WERI-Rb-1 (cell line): ENCODE data around the gene ZNF32.

Experiments used
- DNase-seq: peaks from one replicate; pipeline ENCODE4 v3.0.0-alpha.2; 2020
- H3K27ac ChIP-seq: fragments of 250-450 bp; sonication (Bioruptor Pico); 2 replicates; pipeline ENCODE4 v1.5.1; 2020; ENCODE audit warnings: mild to moderate bottlenecking, moderate library complexity
- H3K27me3 ChIP-seq: fragments of 250-450 bp; sonication (Bioruptor Pico); 2 replicates; pipeline ENCODE4 v1.5.1; 2021; ENCODE audit warnings: mild to moderate bottlenecking, low read depth, moderate library complexity; ENCODE audit not compliant: insufficient read depth, severe bottlenecking
- H3K36me3 ChIP-seq: fragments of 250-450 bp; sonication (Bioruptor Pico); 2 replicates; pipeline ENCODE4 v1.5.1; 2020; ENCODE audit warnings: mild to moderate bottlenecking, moderate library complexity
- H3K4me3 ChIP-seq: 2 replicates; pipeline ENCODE4 v1.5.1; 2011; ENCODE audit warnings: low read depth, mild to moderate bottlenecking, control low read depth, low read length
- H3K9me3 ChIP-seq: fragments of 250-450 bp; sonication (Bioruptor Pico); 2 replicates; pipeline ENCODE4 v1.5.1; 2021; ENCODE audit warnings: mild to moderate bottlenecking, moderate library complexity; ENCODE audit not compliant: severe bottlenecking
- TF ChIP-seq, protein P1 (sequence below): IDR thresholded peaks from 2 replicates; pipeline ENCODE4 v1.5.1; 2011; ENCODE audit warnings: low read depth, mild to moderate bottlenecking, control low read depth, inconsistent platforms, low read length

Gene ZNF32

DNA sequence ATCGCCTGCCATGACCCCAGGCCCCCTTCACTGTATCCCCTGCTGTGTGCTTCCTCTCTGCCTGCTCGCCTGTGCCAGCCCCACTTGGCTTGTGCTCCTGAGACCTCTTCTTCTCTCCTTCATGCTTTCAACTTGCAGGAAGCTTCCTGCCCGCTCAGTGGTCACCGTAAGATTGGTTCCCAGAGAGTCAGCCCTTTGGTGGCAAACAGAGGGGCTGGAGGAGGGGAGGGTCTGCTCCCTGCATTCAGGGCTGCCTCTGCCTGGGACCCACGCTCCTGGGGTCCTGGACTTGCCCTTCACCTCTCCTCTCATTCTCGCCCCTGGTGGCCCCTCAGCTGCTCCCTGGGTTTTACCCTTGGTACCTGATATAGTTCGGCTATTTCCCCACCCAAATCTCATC, 45.8 kb upstream of the ZNF32 start:
- Histone ChIP-seq H3K4me3 (no peak overlapping the region), H3K9me3 (no peaks in the 10 kb centered on the region), H3K27me3 (peaks cover 76% of the 10 kb centered on the region), H3K36me3 (no peaks in the 10 kb centered on the region), H3K27ac (no peak overlapping the region)
- TF ChIP-seq, protein P1, sequence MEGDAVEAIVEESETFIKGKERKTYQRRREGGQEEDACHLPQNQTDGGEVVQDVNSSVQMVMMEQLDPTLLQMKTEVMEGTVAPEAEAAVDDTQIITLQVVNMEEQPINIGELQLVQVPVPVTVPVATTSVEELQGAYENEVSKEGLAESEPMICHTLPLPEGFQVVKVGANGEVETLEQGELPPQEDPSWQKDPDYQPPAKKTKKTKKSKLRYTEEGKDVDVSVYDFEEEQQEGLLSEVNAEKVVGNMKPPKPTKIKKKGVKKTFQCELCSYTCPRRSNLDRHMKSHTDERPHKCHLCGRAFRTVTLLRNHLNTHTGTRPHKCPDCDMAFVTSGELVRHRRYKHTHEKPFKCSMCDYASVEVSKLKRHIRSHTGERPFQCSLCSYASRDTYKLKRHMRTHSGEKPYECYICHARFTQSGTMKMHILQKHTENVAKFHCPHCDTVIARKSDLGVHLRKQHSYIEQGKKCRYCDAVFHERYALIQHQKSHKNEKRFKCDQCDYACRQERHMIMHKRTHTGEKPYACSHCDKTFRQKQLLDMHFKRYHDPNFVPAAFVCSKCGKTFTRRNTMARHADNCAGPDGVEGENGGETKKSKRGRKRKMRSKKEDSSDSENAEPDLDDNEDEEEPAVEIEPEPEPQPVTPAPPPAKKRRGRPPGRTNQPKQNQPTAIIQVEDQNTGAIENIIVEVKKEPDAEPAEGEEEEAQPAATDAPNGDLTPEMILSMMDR, result no peak
- no peak for DNase-seq

DNA sequence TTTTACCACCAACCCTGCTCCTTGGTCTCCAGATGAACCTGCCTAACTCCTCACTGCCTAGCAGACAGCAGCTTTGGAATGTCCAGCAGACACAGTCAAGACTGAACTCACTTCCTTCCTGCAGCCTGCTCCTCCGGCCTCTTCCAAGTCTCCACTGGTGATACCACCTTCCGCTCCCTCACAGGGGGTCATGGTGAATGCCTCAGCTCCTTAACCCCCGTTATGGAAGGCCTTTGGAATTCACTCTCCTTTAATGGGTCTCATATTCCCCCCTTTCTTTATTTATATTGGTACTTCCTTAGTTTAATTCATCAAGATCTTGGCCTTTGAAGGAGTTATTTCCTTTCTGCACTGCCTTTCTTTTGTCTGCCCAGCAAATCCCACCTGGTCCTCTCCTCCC, 44.9 kb upstream of the ZNF32 start:
- H3K36me3 ChIP-seq, result no peaks in the 10 kb centered on the region
- H3K9me3 ChIP-seq, result no peaks in the 10 kb centered on the region
- no peak for DNase-seq
- H3K4me3 ChIP-seq, result no peak overlapping the region
- H3K27me3 ChIP-seq, result peaks cover 73% of the 10 kb centered on the region
- TF ChIP-seq, protein P1, result no peak
- H3K27ac ChIP-seq, result no peak overlapping the region

DNA sequence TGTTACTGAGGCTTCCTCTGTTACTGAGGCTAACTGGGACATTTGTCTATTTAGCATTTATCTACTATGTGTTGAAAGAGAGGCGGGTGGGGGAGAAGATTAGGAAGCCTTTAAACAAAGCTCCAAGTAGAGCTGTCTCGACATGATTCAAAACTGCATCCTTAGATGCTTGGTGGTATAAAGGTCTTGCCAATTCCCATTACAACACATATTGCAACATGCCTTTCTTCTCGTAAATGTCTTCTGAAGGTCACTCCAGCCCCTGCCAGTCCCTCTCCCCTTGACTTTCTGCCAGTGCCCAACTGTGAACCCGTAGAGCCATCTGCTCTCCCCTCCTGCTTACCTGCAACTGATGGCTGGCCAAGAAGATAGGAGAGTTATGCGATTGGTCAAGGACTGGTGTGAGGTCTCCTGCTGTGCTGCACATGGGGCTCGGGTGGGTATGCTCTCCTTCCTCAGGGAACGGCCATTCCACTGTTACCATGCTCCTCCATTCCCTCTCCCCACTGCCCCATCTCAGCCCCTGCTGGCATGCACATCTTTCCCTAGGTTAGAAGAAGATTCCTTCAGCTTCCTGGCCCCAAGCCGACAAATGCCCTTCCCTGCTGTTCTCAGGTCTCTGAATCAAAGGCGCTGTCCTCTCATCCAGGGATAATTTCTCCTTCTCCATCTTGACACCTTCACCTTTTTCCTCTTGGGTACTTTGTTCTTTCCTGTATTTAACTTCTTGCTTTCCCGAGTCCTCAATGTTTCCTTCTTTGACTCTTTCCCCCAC, 43.6 kb upstream of the ZNF32 start:
- TF ChIP-seq, protein P1, result no peak
- Histone ChIP-seq H3K36me3 (no peaks in the 10 kb centered on the region), H3K9me3 (no peaks in the 10 kb centered on the region), H3K27me3 (peaks cover 71% of the 10 kb centered on the region), H3K27ac (no peak overlapping the region), H3K4me3 (no peak overlapping the region)
- no peak for DNase-seq

DNA sequence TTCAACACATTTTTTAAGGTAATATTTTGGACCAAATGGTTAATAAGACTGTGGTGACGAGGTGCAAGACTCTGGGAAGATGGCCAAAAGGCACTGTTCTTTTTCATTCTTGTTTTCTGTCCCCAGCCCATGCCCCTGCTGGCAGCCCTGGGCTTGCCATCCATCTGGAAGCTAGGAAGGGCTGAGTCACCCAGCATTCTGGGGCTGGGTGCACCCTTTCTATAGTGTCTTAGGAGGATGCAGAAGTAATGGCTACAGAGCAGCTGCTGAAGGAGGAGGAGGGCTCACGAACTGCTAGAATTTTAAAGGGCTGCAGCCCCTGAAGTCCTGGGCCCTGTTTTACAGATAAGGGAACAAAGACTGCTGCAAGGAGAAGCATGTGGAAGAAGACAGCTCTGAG, 42.8 kb upstream of the ZNF32 start:
- H3K9me3 ChIP-seq, result no peaks in the 10 kb centered on the region
- H3K4me3 ChIP-seq, result no peak overlapping the region
- TF ChIP-seq, protein P1, result no peak
- no peak overlapping the region for H3K27ac ChIP-seq
- peaks cover 65% of the 10 kb centered on the region for H3K27me3 ChIP-seq
- no peaks in the 10 kb centered on the region for H3K36me3 ChIP-seq
- DNase-seq, result no peak

DNA sequence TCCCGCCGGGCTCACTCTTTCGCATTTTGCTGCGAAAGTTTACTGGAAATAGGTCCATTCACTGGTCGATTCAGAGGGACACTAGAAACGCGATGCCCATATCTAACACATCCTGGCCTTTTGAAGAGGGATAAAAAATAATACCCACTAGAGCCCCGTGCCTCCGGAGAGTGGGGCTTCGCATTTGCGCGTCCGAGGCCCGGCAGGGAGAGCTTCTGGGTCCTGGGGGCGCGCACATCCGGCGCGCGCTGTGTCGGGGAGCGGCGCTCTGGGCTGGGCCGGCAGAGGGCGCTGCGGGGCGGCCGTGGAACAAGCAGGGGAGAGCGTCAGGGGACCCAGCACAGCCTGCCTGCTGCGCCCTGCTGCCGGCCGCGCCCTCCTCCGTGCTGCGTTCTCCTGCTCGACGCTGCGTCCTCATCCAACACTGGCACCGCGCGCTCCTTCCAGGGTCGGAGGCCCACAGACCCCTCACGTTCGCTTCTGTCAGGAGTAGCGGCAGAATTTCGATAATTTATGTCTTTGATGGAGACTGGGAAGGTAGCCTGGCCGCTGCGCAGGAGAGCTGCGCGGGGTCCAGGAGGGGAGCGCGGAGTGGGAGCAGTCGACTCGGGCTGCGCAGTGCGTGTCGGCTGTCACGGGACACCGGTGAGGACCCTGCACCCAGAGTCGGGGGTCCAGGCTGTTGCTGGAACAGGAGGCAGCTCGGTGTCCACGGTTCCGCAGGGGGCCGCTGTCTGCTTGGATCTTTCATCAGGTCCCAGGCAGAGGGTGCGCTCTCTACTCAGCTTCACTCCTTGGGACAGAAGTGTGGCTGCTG, 41.5 kb upstream of the ZNF32 start:
- Histone ChIP-seq H3K9me3 (no peaks in the 10 kb centered on the region), H3K27ac (no peak overlapping the region), H3K27me3 (peaks cover 58% of the 10 kb centered on the region), H3K36me3 (no peaks in the 10 kb centered on the region), H3K4me3 (peak overlapping the region; percentile 71)
- TF ChIP-seq, protein P1, result peak; percentile 89
- peak; percentile 81 for DNase-seq
